ENCODE data around the gene NDST3. TPM values are rescaled to one million over a fixed set of nuclear protein-coding genes. Genes with fewer than 3 reads are reported as not detected.

The NDST3 gene
- total and polyA plus RNA-seq, 8 donors = 0.13 to 1.5 (median 0.37) TPM; not detected in 3

- Histone ChIP-seq H3K4me3 (no peak overlapping the region), H3K9me3 (no peaks in the 10 kb centered on the region), H3K4me1 (no peaks in the 10 kb centered on the region), H3K27me3 (no peaks in the 10 kb centered on the region), H3K27ac (no peak overlapping the region), H3K36me3 (no peaks in the 10 kb centered on the region)
- intact Hi-C loops (cut with DNase I; ENCODE audit: low total_unique reads) = no loop called here
- DNase-seq = peak in 1 of 2 donors; percentile 18
- WGBS, 5 donors = 8 to 20% (median 10%) methylated on average over 2 of the region's 2 CpGs
- no peak for TF ChIP-seq POLR2AphosphoS5 (IDR thresholded peaks at IDR 0.05)
- TF ChIP-seq POLR2A (IDR thresholded peaks at IDR 0.05) = no peak
- TF ChIP-seq EP300 (IDR thresholded peaks at IDR 0.05) = no peak
- TF ChIP-seq CTCF (IDR thresholded peaks at IDR 0.05) = no peak
Observed at GRCh38 chr4:118113220-118113619, 78.9 kb downstream of the NDST3 start.

GRCh38 chr4:118114720-118115119 is 80.4 kb downstream of the NDST3 start:
- Histone ChIP-seq H3K4me3 (no peak overlapping the region), H3K4me1 (no peaks in the 10 kb centered on the region), H3K27me3 (no peaks in the 10 kb centered on the region), H3K9me3 (no peaks in the 10 kb centered on the region), H3K36me3 (no peaks in the 10 kb centered on the region), H3K27ac (no peak overlapping the region)
- TF ChIP-seq POLR2A (IDR thresholded peaks at IDR 0.05) (no peak), CTCF (IDR thresholded peaks at IDR 0.05) (no peak), POLR2AphosphoS5 (IDR thresholded peaks at IDR 0.05) (no peak)
- DNase-seq = no peak
- WGBS, 5 donors = 90 to 97% (median 94%) methylated on average over 3 of the region's 3 CpGs
- intact Hi-C loops (cut with DNase I; ENCODE audit: low total_unique reads) = no loop called here

- H3K27me3 ChIP-seq = no peaks in the 10 kb centered on the region
- H3K4me1 ChIP-seq = no peaks in the 10 kb centered on the region
- no peak overlapping the region for H3K4me3 ChIP-seq
- H3K27ac ChIP-seq = no peak overlapping the region
- intact Hi-C loops (cut with DNase I; ENCODE audit: low total_unique reads) = no loop called here
- H3K9me3 ChIP-seq = no peaks in the 10 kb centered on the region
- 51 to 62% (median 53%) methylated on average over 5 of the region's 5 CpGs for WGBS, 5 donors
- DNase-seq = no peak
- TF ChIP-seq POLR2AphosphoS5 (IDR thresholded peaks at IDR 0.05) = no peak
- no peak for TF ChIP-seq CTCF (IDR thresholded peaks at IDR 0.05)
- no peak for TF ChIP-seq EP300 (IDR thresholded peaks at IDR 0.05)
- no peak for TF ChIP-seq POLR2A (IDR thresholded peaks at IDR 0.05)
- no peaks in the 10 kb centered on the region for H3K36me3 ChIP-seq
Observed at GRCh38 chr4:118120120-118120760, 86.0 kb downstream of the NDST3 start.

GRCh38 chr4:118124997-118125396 is 90.7 kb downstream of the NDST3 start:
- H3K27me3 ChIP-seq = no peaks in the 10 kb centered on the region
- H3K4me3 ChIP-seq = no peak overlapping the region
- H3K4me1 ChIP-seq = no peaks in the 10 kb centered on the region
- 74 to 90% (median 85%) methylated on average over 1 of the region's 1 CpG for WGBS, 5 donors
- no peak for DNase-seq
- no peaks in the 10 kb centered on the region for H3K9me3 ChIP-seq
- no peak for TF ChIP-seq POLR2A (IDR thresholded peaks at IDR 0.05)
- no peak for TF ChIP-seq CTCF (IDR thresholded peaks at IDR 0.05)
- no peak for TF ChIP-seq EP300 (IDR thresholded peaks at IDR 0.05)
- TF ChIP-seq POLR2AphosphoS5 (IDR thresholded peaks at IDR 0.05) = no peak
- intact Hi-C loops (cut with DNase I; ENCODE audit: low total_unique reads) = no loop called here
- H3K27ac ChIP-seq = no peak overlapping the region
- H3K36me3 ChIP-seq = no peaks in the 10 kb centered on the region
